ENCODE results near the gene ARMH3. TPM values are rescaled to one million over a fixed set of nuclear protein-coding genes. Genes with fewer than 3 reads are reported as not detected.

Gene ARMH3, protein sequence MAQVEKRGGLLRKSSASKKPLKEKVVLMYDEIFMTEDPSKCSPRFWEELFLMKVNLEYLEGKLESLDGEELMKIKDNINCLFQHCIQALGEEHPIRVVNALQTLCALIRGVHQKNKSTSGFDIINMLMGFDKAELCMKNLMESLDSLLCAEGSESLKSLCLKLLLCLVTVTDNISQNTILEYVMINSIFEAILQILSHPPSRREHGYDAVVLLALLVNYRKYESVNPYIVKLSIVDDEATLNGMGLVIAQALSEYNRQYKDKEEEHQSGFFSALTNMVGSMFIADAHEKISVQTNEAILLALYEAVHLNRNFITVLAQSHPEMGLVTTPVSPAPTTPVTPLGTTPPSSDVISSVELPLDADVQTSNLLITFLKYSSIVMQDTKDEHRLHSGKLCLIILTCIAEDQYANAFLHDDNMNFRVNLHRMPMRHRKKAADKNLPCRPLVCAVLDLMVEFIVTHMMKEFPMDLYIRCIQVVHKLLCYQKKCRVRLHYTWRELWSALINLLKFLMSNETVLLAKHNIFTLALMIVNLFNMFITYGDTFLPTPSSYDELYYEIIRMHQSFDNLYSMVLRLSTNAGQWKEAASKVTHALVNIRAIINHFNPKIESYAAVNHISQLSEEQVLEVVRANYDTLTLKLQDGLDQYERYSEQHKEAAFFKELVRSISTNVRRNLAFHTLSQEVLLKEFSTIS
- total RNA-seq, result 10.7 and 11.1 TPM in 2 replicates

- TF ChIP-seq CTCF (IDR thresholded peaks at IDR 0.05; ENCODE audit: insufficient read depth, low read length, poor library complexity, severe bottlenecking), result no peak
- H3K27me3 ChIP-seq (ENCODE audit: control insufficient read depth, insufficient read depth, low read length), result no peaks in the 10 kb centered on the region
- no peaks in the 10 kb centered on the region for H3K36me3 ChIP-seq (ENCODE audit: control insufficient read depth, insufficient read depth, low read length)
- peak; percentile 95 for DNase-seq (ENCODE audit: low read depth)
- peak within 1 kb of the TSS; percentile 99 for H3K4me3 ChIP-seq (ENCODE audit: low read depth, low read length)
These were observed at the start of gene ARMH3 for GRCh38 chr10:102055647-102056419. Gene ARMH3 (minus strand): TSS chr10:102056173. CDS start chr10:102040114, 16,059 bp downstream.

- no peak for DNase-seq (ENCODE audit: low read depth)
- Histone ChIP-seq H3K4me3 (ENCODE audit: low read depth, low read length) (no peak overlapping the region), H3K27me3 (ENCODE audit: control insufficient read depth, insufficient read depth, low read length) (no peaks in the 10 kb centered on the region), H3K36me3 (ENCODE audit: control insufficient read depth, insufficient read depth, low read length) (no peaks in the 10 kb centered on the region)
- TF ChIP-seq CTCF (IDR thresholded peaks at IDR 0.05; ENCODE audit: insufficient read depth, low read length, poor library complexity, severe bottlenecking), result no peak
These were observed 46.4 kb upstream of the ARMH3 start for GRCh38 chr10:102102421-102102820.

- peak; percentile 11 for TF ChIP-seq CTCF (IDR thresholded peaks at IDR 0.05; ENCODE audit: insufficient read depth, low read length, poor library complexity, severe bottlenecking)
- no peaks in the 10 kb centered on the region for H3K36me3 ChIP-seq (ENCODE audit: control insufficient read depth, insufficient read depth, low read length)
- no peaks in the 10 kb centered on the region for H3K27me3 ChIP-seq (ENCODE audit: control insufficient read depth, insufficient read depth, low read length)
- no peak overlapping the region for H3K4me3 ChIP-seq (ENCODE audit: low read depth, low read length)
- DNase-seq (ENCODE audit: low read depth), result no peak
These were observed 45.2 kb upstream of the ARMH3 start for GRCh38 chr10:102101152-102101551.

GRCh38 chr10:102096449-102096848 lies 40.5 kb upstream of the ARMH3 start:
- no peaks in the 10 kb centered on the region for H3K27me3 ChIP-seq (ENCODE audit: control insufficient read depth, insufficient read depth, low read length)
- no peak for DNase-seq (ENCODE audit: low read depth)
- H3K36me3 ChIP-seq (ENCODE audit: control insufficient read depth, insufficient read depth, low read length), result no peaks in the 10 kb centered on the region
- no peak overlapping the region for H3K4me3 ChIP-seq (ENCODE audit: low read depth, low read length)
- no peak for TF ChIP-seq CTCF (IDR thresholded peaks at IDR 0.05; ENCODE audit: insufficient read depth, low read length, poor library complexity, severe bottlenecking)

DNA sequence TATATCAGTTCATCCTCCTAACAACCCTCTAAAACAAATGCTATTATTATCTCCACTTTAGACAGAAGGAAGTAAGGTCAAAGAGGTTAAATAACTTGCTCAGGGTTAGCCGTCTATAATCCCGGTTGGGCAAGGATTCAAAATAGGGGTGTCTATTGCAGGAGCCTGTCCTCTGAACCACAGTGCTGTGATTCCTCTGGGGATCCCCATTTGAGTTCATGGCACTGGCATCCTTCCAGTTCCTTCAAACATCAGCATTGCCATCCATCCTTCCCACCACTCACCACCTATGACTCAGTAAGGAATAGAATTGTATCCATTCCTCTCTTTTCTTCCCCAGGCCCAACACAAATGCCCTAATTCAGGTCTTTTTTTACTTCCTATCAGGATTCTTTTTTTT lies 34.8 kb upstream of the ARMH3 start:
- no peak for DNase-seq (ENCODE audit: low read depth)
- Histone ChIP-seq H3K36me3 (ENCODE audit: control insufficient read depth, insufficient read depth, low read length) (no peaks in the 10 kb centered on the region), H3K4me3 (ENCODE audit: low read depth, low read length) (no peak overlapping the region), H3K27me3 (ENCODE audit: control insufficient read depth, insufficient read depth, low read length) (no peaks in the 10 kb centered on the region)
- no peak for TF ChIP-seq CTCF (IDR thresholded peaks at IDR 0.05; ENCODE audit: insufficient read depth, low read length, poor library complexity, severe bottlenecking)

All from kidney epithelial cell (primary cell).